Measurements from ENCODE around the gene KIF12.

- TF ChIP-seq CTCF (conservative IDR thresholded peaks at IDR 0.05; ENCODE audit: low read depth in 2 of 2): peak; percentile 35 to 68
- TF ChIP-seq POLR2AphosphoS5 (IDR thresholded peaks at IDR 0.05; ENCODE audit: low read depth): no peak
- no peak for TF ChIP-seq EZH2 (IDR thresholded peaks at IDR 0.05; ENCODE audit: low read depth, unreplicated experiment)
- no peak for TF ChIP-seq EZH2phosphoT487 (IDR thresholded peaks at IDR 0.05; ENCODE audit: unreplicated experiment)
- no peak for TF ChIP-seq CREB1 (CRISPR knock-in tag; IDR thresholded peaks at IDR 0.05; ENCODE audit: low read depth)
- TF ChIP-seq REST (IDR thresholded peaks at IDR 0.05; ENCODE audit: unreplicated experiment): no peak
- TF ChIP-seq JUNB (IDR thresholded peaks at IDR 0.05; ENCODE audit: unreplicated experiment): no peak
- TF ChIP-seq ZNF462 (CRISPR knock-in tag; IDR thresholded peaks at IDR 0.05): no peak
- no peak for TF ChIP-seq ZNF331 (CRISPR knock-in tag; IDR thresholded peaks at IDR 0.05; ENCODE audit: low read depth)
Measured at GRCh38 chr9:114072184-114073140, 26.6 kb downstream of the KIF12 start.
